ENCODE measurements around the gene PLD4. TPM values are rescaled to one million over a fixed set of nuclear protein-coding genes. Genes with fewer than 3 reads are reported as not detected.

PLD4 gene, protein sequence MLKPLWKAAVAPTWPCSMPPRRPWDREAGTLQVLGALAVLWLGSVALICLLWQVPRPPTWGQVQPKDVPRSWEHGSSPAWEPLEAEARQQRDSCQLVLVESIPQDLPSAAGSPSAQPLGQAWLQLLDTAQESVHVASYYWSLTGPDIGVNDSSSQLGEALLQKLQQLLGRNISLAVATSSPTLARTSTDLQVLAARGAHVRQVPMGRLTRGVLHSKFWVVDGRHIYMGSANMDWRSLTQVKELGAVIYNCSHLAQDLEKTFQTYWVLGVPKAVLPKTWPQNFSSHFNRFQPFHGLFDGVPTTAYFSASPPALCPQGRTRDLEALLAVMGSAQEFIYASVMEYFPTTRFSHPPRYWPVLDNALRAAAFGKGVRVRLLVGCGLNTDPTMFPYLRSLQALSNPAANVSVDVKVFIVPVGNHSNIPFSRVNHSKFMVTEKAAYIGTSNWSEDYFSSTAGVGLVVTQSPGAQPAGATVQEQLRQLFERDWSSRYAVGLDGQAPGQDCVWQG
- total RNA-seq: under 1 TPM in 3 of 4 donors, not detected in 1; under 0.01 to 0.42 (median 0.31) TPM

DNA sequence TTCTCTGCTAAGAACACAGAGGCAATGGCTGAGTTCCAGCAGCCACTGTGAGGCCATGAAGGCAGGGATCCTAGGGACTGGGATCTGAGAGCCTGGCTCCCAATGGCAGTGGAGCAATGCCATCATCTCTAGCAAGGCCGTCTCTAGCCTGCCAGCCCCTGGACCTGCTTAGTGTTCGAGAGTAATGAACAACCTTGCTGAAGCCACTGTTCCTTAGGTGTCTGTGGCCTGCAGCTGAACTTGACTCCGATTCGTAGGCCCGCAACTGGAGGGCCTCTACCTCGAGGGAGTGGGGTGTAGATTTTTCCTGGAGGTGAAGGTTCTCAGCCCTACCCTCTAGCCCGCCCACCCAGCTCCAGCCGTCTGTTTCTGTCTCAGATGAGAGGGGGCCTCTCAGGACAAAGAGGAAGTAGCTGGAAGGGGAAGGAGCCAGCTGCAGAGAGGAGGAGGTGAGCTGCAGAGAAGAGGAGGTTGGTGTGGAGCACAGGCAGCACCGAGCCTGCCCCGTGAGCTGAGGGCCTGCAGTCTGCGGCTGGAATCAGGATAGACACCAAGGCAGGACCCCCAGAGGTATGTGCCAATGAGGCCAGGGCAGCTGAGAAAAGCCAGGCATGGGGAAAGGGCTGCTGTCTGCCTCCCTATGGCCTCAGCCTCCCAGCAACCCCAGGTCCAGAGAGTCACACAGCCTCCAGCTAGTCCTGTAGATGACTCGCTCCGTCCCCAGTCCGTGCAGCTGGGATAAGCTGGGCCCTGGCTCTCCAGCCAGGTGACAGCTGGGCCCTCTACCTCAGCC lies at the start of gene PLD4:
PLD4 (plus strand) TSS at position 459 of the 793 bp plus-strand sequence. CDS start 2,262 bp downstream, outside the sequence.
- Histone ChIP-seq H3K27ac (no peak within 1 kb of the TSS), H3K4me1 (no peaks in the 10 kb centered on the region), H3K9me3 (peaks cover 0 to 9% (median 0%) of the 10 kb centered on the region in 3 donors), H3K4me3 (no peak within 1 kb of the TSS), H3K27me3 (no peaks in the 10 kb centered on the region), H3K36me3 (no peaks in the 10 kb centered on the region)
- WGBS, 2 donors (ENCODE audit: low coverage in 1 of 2): 100% methylated on average over 2 of the region's 14 CpGs; no CpG with 5 or more reads in 1 of the 2 donors
- ATAC-seq: no peak
- no peak for TF ChIP-seq POLR2AphosphoS5 (IDR thresholded peaks at IDR 0.05)
- TF ChIP-seq, protein P1, sequence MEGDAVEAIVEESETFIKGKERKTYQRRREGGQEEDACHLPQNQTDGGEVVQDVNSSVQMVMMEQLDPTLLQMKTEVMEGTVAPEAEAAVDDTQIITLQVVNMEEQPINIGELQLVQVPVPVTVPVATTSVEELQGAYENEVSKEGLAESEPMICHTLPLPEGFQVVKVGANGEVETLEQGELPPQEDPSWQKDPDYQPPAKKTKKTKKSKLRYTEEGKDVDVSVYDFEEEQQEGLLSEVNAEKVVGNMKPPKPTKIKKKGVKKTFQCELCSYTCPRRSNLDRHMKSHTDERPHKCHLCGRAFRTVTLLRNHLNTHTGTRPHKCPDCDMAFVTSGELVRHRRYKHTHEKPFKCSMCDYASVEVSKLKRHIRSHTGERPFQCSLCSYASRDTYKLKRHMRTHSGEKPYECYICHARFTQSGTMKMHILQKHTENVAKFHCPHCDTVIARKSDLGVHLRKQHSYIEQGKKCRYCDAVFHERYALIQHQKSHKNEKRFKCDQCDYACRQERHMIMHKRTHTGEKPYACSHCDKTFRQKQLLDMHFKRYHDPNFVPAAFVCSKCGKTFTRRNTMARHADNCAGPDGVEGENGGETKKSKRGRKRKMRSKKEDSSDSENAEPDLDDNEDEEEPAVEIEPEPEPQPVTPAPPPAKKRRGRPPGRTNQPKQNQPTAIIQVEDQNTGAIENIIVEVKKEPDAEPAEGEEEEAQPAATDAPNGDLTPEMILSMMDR (IDR thresholded peaks at IDR 0.05): no peak
- TF ChIP-seq POLR2A (IDR thresholded peaks at IDR 0.05): no peak
- no peak for TF ChIP-seq EP300 (IDR thresholded peaks at IDR 0.05)

DNA sequence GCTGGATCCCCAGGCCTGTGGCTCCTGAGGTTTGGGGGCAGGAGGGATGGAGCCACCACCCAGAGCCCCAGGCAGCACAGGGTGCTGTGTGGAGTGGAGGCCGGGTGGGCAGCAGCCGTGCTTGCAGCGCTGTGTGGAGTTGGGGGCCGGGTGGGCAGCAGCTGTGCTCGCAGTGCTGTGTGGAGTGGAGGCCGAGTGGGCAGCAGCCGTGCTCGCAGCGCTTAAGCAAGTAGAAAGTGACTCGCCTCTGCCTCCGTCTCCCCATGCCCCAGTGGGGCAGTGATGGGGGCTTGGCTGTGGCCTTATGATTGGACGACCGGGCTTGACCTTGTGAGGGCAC lies 49.3 kb upstream of the PLD4 start:
- TF ChIP-seq POLR2AphosphoS5 (IDR thresholded peaks at IDR 0.05): no peak
- no peak for TF ChIP-seq EP300 (IDR thresholded peaks at IDR 0.05)
- TF ChIP-seq, protein P1 (IDR thresholded peaks at IDR 0.05): no peak
- TF ChIP-seq POLR2A (IDR thresholded peaks at IDR 0.05): no peak
- no peaks in the 10 kb centered on the region for H3K9me3 ChIP-seq
- H3K27me3 ChIP-seq: no peaks in the 10 kb centered on the region
- no CpG with 5 or more reads among the region's 13 CpGs for WGBS, 2 donors (ENCODE audit: low coverage in 1 of 2)
- H3K4me3 ChIP-seq: no peak overlapping the region
- H3K27ac ChIP-seq: no peak overlapping the region
- peaks cover 0 to 28% (median 4%) of the 10 kb centered on the region in 3 donors for H3K4me1 ChIP-seq
- peaks cover 0 to 44% of the 10 kb centered on the region in 2 donors for H3K36me3 ChIP-seq
- ATAC-seq: no peak

DNA sequence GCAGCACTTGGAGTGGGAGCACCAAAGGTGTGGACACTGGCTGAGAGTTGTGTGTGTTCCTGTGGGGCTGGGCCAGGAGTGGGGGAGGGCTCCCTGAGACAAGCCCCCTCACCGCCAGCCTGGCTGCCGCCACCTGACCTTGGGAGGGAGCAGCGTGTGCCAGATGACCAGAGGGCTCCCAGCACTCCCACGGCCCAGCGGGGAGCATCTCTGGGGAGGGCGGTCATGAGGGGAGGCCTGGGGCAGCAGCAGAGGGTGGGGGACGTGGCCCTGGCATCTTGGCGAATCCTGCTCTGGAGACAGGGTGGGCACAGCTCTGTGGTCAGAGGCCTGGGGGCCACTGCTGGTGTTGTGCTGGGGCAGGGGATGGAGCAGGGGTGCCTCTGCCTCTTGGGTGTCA lies 48.9 kb upstream of the PLD4 start:
- no peak overlapping the region for H3K27ac ChIP-seq
- H3K9me3 ChIP-seq: no peaks in the 10 kb centered on the region
- no peak overlapping the region for H3K4me3 ChIP-seq
- no peak for ATAC-seq
- TF ChIP-seq EP300 (IDR thresholded peaks at IDR 0.05): no peak
- TF ChIP-seq, protein P1 (IDR thresholded peaks at IDR 0.05): no peak
- no CpG with 5 or more reads among the region's 8 CpGs for WGBS, 2 donors (ENCODE audit: low coverage in 1 of 2)
- no peaks in the 10 kb centered on the region for H3K27me3 ChIP-seq
- peaks cover 0 to 24% (median 4%) of the 10 kb centered on the region in 3 donors for H3K4me1 ChIP-seq
- peaks cover 0 to 46% of the 10 kb centered on the region in 2 donors for H3K36me3 ChIP-seq

DNA sequence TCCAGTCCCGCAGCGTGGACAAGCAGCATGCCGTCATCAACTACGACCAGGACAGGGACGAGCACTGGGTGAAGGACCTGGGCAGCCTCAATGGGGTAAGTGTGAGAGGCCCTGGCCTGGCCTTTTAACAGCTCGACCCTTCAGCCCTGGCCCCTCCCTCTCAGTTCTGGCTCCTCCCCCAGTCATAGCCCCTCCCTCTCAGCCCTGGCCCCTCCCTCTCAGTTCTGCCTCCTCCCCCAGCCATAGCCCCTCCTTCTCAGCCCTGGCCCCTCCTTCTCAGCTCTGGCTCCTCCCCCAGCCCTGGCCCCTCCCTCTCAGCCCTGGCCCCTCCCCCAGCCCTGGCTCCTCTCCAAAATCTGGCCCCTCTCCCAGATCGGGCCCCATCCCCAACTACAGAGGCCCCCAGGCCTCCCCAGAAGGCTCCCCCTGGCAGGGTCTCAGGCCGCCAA lies 48.4 kb upstream of the PLD4 start:
- Histone ChIP-seq H3K4me3 (no peak overlapping the region), H3K4me1 (peaks cover 0 to 21% (median 4%) of the 10 kb centered on the region in 3 donors), H3K27me3 (no peaks in the 10 kb centered on the region), H3K36me3 (peaks cover 0 to 51% of the 10 kb centered on the region in 2 donors), H3K9me3 (no peaks in the 10 kb centered on the region), H3K27ac (no peak overlapping the region)
- no CpG with 5 or more reads among the region's 8 CpGs for WGBS, 2 donors (ENCODE audit: low coverage in 1 of 2)
- TF ChIP-seq, protein P1 (IDR thresholded peaks at IDR 0.05): no peak
- no peak for TF ChIP-seq POLR2A (IDR thresholded peaks at IDR 0.05)
- TF ChIP-seq EP300 (IDR thresholded peaks at IDR 0.05): no peak
- TF ChIP-seq POLR2AphosphoS5 (IDR thresholded peaks at IDR 0.05): no peak
- no peak for ATAC-seq

All from gastroesophageal sphincter (tissue), 4 donors.